Nephron progenitor cell (in vitro differentiated cells): ENCODE measurements around the gene FXYD5.

Experiments used
- DNase-seq: peaks from one replicate; pipeline ENCODE4 v3.0.0; 2021
- H3K27ac Mint-ChIP-seq: 2 replicates; pipeline ENCODE4 v1.8.0; 2021; ENCODE audit warnings: mild to moderate bottlenecking, moderate library complexity, mixed read lengths
- H3K27me3 Mint-ChIP-seq: 2 replicates; pipeline ENCODE4 v1.8.0; 2021; ENCODE audit warnings: mild to moderate bottlenecking, low read depth, mixed read lengths; ENCODE audit not compliant: poor library complexity
- H3K36me3 Mint-ChIP-seq: 2 replicates; pipeline ENCODE4 v1.8.0; 2021; ENCODE audit warnings: low read depth, mixed read lengths
- H3K4me1 Mint-ChIP-seq: 2 replicates; pipeline ENCODE4 v1.8.0; 2021; ENCODE audit warnings: mixed read lengths
- H3K4me3 Mint-ChIP-seq: 2 replicates; pipeline ENCODE4 v1.8.0; 2021; ENCODE audit warnings: mild to moderate bottlenecking, moderate library complexity, mixed read lengths
- H3K9me3 Mint-ChIP-seq: 2 replicates; pipeline ENCODE4 v1.8.0; 2021; ENCODE audit warnings: mild to moderate bottlenecking, moderate library complexity, mixed read lengths
- CTCF ChIP-seq: fragments of 200-600 bp; sonication (generic); IDR thresholded peaks from 2 replicates; pipeline ENCODE4 v1.5.0; 2021; ENCODE audit warnings: antibody characterized with exemption

FXYD5 gene

GRCh38 chr19:35107545-35107944, 47.0 kb upstream of the FXYD5 start:
- Mint-ChIP-seq H3K27ac (no peak overlapping the region), H3K36me3 (no peaks in the 10 kb centered on the region), H3K4me3 (no peak overlapping the region), H3K27me3 (peaks cover 9% of the 10 kb centered on the region), H3K9me3 (peaks cover 9% of the 10 kb centered on the region), H3K4me1 (peaks cover 27% of the 10 kb centered on the region)
- no peak for DNase-seq
- TF ChIP-seq CTCF, result no peak

- no peak for DNase-seq
- TF ChIP-seq CTCF, result no peak
- peaks cover 28% of the 10 kb centered on the region for H3K4me1 Mint-ChIP-seq
- peaks cover 4% of the 10 kb centered on the region for H3K27me3 Mint-ChIP-seq
- H3K36me3 Mint-ChIP-seq, result no peaks in the 10 kb centered on the region
- peaks cover 9% of the 10 kb centered on the region for H3K9me3 Mint-ChIP-seq
- H3K27ac Mint-ChIP-seq, result no peak overlapping the region
- no peak overlapping the region for H3K4me3 Mint-ChIP-seq
These were observed 45.8 kb upstream of the FXYD5 start for GRCh38 chr19:35108730-35109129.

- peaks cover 9% of the 10 kb centered on the region for H3K9me3 Mint-ChIP-seq
- H3K27ac Mint-ChIP-seq, result peak overlapping the region; percentile 94
- no peaks in the 10 kb centered on the region for H3K36me3 Mint-ChIP-seq
- H3K27me3 Mint-ChIP-seq, result no peaks in the 10 kb centered on the region
- no peak for TF ChIP-seq CTCF
- peaks cover 36% of the 10 kb centered on the region for H3K4me1 Mint-ChIP-seq
- DNase-seq, result peak; percentile 25
- peak overlapping the region; percentile 32 for H3K4me3 Mint-ChIP-seq
These were observed 45.0 kb upstream of the FXYD5 start for GRCh38 chr19:35109395-35110112.

GRCh38 chr19:35110974-35111373, 43.6 kb upstream of the FXYD5 start:
- Mint-ChIP-seq H3K4me1 (peaks cover 50% of the 10 kb centered on the region), H3K27me3 (peaks cover under 1% of the 10 kb centered on the region), H3K36me3 (no peaks in the 10 kb centered on the region), H3K27ac (no peak overlapping the region), H3K9me3 (peaks cover 9% of the 10 kb centered on the region), H3K4me3 (no peak overlapping the region)
- TF ChIP-seq CTCF, result no peak
- no peak for DNase-seq

GRCh38 chr19:35112995-35113688, 41.4 kb upstream of the FXYD5 start:
- TF ChIP-seq CTCF, result no peak
- H3K27ac Mint-ChIP-seq, result no peak overlapping the region

More at GRCh38 chr19:35112995-35113688, 41.4 kb upstream of the FXYD5 start:
- Mint-ChIP-seq H3K27me3 (peaks cover 7% of the 10 kb centered on the region), H3K4me3 (no peak overlapping the region), H3K36me3 (no peaks in the 10 kb centered on the region), H3K9me3 (no peaks in the 10 kb centered on the region), H3K4me1 (peaks cover 64% of the 10 kb centered on the region)
- no peak for DNase-seq
